Brain microvascular endothelial cell (primary cell): ENCODE results near the gene PLS1.

Experiments used
- DNase-seq: peaks from one replicate; pipeline ENCODE4 v3.0.0-alpha.2; 2020
- H3K27ac ChIP-seq: fragments of 250-450 bp; sonication (Bioruptor Pico); 2 replicates; pipeline ENCODE4 v1.5.1; 2020; ENCODE audit warnings: mild to moderate bottlenecking, moderate library complexity
- H3K27me3 ChIP-seq: fragments of 250-450 bp; sonication (Bioruptor Pico); replicated peaks from 2 replicates; pipeline ENCODE4 v1.5.1; 2020; ENCODE audit warnings: mild to moderate bottlenecking
- H3K36me3 ChIP-seq: fragments of 250-450 bp; sonication (Bioruptor Pico); replicated peaks from 2 replicates; pipeline ENCODE4 v1.5.1; 2020; ENCODE audit warnings: mild to moderate bottlenecking
- H3K4me3 ChIP-seq: 2 replicates; pipeline ENCODE4 v1.5.1; 2011; ENCODE audit warnings: low read depth, mild to moderate bottlenecking, control low read depth, low read length, moderate library complexity
- in situ Hi-C: cut with HindIII; loops from 2 replicates; pipeline ENCODE4 v1.10.0; 2017; ENCODE audit warnings: low sequenced_read_pairs, low pct_ligation_motif_present
- TF ChIP-seq, protein P1 (sequence below): IDR thresholded peaks from 2 replicates; pipeline ENCODE4 v1.5.1; 2011; ENCODE audit warnings: low read depth, mild to moderate bottlenecking, moderate library complexity, low read length, control low read depth, inconsistent platforms; ENCODE audit errors: missing control alignments

Gene PLS1

DNA sequence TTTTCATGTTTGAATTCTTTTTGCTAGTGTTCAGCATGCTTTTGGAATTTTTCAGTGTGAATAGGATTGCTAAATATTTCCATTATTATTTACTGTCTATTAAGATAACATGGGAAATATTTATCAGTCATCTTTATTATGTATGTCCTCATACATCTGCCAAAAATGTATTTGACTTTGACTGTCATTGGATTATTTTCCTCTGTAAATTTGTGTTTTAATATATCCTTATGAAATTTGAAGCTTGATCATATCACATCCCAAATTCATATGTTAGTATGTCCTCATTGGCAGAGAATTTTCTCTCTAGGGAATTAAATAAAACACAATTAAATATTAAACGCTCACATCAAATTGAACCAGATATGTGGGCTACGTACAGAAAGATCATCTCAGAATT, 95.3 kb downstream of the PLS1 start:
- TF ChIP-seq, protein P1, sequence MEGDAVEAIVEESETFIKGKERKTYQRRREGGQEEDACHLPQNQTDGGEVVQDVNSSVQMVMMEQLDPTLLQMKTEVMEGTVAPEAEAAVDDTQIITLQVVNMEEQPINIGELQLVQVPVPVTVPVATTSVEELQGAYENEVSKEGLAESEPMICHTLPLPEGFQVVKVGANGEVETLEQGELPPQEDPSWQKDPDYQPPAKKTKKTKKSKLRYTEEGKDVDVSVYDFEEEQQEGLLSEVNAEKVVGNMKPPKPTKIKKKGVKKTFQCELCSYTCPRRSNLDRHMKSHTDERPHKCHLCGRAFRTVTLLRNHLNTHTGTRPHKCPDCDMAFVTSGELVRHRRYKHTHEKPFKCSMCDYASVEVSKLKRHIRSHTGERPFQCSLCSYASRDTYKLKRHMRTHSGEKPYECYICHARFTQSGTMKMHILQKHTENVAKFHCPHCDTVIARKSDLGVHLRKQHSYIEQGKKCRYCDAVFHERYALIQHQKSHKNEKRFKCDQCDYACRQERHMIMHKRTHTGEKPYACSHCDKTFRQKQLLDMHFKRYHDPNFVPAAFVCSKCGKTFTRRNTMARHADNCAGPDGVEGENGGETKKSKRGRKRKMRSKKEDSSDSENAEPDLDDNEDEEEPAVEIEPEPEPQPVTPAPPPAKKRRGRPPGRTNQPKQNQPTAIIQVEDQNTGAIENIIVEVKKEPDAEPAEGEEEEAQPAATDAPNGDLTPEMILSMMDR: no peak
- in situ Hi-C loops: no loop called here
- H3K4me3 ChIP-seq: no peak overlapping the region

DNA sequence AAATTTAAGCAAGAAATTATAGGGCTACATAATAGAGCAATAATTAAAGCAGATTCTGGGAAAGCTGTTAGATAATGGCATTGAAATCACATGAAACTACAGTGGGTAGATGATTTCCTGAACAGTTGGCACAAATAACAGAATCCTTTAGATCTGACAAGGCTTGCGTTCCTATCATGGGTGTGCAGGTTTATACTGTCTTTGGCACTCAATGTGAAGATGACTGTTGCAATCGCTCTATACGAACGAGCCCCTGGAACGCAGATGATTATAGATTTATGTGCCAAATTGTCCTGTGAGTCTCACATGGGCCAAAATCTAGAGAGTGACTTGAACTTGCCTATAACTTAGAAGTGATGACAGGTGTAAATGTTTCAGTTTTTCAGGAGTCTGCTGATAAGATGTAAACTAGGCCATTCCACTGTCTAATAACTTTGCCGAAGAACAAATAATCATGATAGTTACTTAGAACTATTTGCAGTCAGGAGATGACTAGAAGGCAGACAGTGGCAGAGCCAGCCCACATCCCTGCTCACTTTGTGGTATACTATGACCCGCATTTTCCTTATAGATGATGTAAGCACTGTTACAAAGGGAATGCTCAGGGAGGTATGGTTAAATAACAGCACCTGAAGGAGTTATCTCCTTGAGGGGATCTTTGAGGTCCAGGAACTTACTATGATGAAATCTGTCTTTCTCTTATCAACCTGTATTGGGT, 97.1 kb downstream of the PLS1 start:
- in situ Hi-C loops: no loop called here
- TF ChIP-seq, protein P1: no peak
- H3K36me3 ChIP-seq: no peaks in the 10 kb centered on the region
- no peak overlapping the region for H3K4me3 ChIP-seq
- DNase-seq: no peak
- H3K27me3 ChIP-seq: no peaks in the 10 kb centered on the region
- H3K27ac ChIP-seq: no peak overlapping the region

More for the DNA sequence above, 95.3 kb downstream of the PLS1 start:
- Histone ChIP-seq H3K36me3 (no peaks in the 10 kb centered on the region), H3K27me3 (no peaks in the 10 kb centered on the region), H3K27ac (no peak overlapping the region)
- no peak for DNase-seq

DNA sequence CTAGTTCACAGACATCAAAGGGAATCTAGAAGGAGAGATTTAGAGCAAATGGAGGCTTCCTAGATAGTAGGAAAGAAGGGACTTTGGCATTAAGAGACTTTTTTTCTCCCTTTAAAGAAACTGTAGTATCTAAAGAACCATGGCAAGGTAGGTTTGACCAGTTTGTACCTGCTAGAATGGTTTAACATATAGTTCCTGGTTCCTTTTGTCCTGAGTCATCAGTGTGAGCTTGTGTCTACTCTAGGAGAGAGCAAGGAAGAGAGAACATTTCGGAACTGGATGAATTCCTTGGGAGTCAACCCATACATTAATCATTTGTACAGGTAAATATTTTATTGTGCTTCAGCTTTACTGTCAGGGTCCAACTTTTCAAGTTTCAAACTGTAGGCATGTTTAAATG, 98.0 kb downstream of the PLS1 start:
- TF ChIP-seq, protein P1: no peak
- no peak overlapping the region for H3K27ac ChIP-seq
- no peaks in the 10 kb centered on the region for H3K36me3 ChIP-seq
- no peak overlapping the region for H3K4me3 ChIP-seq
- H3K27me3 ChIP-seq: no peaks in the 10 kb centered on the region
- in situ Hi-C loops: no loop called here
- DNase-seq: no peak

DNA sequence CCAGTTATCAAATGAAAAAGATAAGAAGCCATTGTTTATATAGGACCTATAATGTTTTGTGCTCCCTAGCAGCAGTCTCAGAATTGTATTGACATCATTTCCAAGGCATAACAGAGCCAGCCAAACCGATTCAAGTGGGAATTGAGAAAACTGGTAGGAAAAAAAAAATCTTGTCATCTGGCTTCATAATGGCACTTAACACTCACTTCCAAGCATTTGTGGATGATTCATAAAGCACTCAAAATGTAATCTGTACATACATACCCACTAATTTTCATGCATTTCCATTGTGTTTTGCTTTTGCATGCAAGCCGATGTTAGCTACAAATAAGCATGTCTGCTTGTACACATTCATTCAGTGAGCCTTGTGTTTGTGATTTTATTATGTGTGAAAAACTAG, 109.0 kb downstream of the PLS1 start:
- H3K36me3 ChIP-seq: no peaks in the 10 kb centered on the region
- peak; percentile 11 for DNase-seq
- H3K27ac ChIP-seq: no peak overlapping the region
- in situ Hi-C loops: no loop called here
- no peaks in the 10 kb centered on the region for H3K27me3 ChIP-seq
- TF ChIP-seq, protein P1: no peak
- H3K4me3 ChIP-seq: no peak overlapping the region

DNA sequence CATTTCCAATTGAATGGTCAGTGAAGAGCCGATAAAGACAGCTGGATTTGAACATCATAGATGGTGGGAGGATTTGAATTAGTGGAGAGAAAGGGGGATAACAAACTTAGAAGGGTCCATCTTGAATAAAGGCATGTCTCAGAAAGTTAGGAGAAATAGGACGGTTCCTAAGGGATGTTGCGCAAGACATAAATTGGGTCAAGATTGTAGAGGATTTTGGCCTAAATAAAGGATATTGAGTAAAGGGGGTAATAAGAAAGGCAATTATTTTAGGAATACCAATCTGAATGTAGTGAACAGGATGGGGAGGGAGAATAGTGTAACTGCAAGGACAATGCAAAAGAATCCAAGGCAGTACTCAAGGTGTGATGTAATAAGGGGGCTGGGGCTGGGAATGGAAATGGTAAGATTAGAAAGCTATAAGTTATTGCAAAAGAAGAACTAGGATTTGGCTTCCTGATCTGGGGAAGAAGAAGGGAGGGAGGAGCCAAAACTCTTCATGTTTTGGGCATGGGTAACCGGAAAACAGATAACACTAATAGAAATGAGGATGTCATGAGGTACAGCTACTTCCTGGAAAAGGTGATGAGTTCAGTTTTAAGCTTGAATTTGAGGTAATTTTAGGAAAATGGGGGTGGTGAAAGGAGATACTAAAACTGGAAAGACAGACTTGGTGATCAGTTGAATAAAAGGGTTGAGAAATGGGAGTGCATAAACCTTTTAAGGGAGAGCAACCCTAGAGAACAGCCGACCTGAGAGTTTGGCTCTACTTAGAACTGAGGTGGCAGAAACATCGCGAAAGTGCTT, 110.3 kb downstream of the PLS1 start:
- Histone ChIP-seq H3K27ac (no peak overlapping the region), H3K4me3 (no peak overlapping the region), H3K36me3 (no peaks in the 10 kb centered on the region), H3K27me3 (no peaks in the 10 kb centered on the region)
- in situ Hi-C loops: no loop called here
- DNase-seq: no peak
- TF ChIP-seq, protein P1: no peak
